Fibroblast of mammary gland (primary cell): ENCODE results near the gene TMEM214.

Source experiments
- DNase-seq: peaks from one replicate; pipeline ENCODE4 v3.0.0-alpha.2; 2010; ENCODE audit warnings: low read depth
- H3K4me3 ChIP-seq: 2 replicates; pipeline ENCODE4 v1.5.1; 2011; ENCODE audit warnings: low read depth, mild to moderate bottlenecking, low read length, moderate library complexity; ENCODE audit not compliant: control insufficient read depth
- CTCF ChIP-seq: conservative IDR thresholded peaks from 2 replicates; pipeline ENCODE4 v1.5.1; 2011; ENCODE audit warnings: low read depth, low read length, inconsistent platforms; ENCODE audit not compliant: control insufficient read depth, insufficient read depth

TMEM214 gene

GRCh38 chr2:27086724-27087593 lies 54.2 kb downstream of the TMEM214 start, which contains the start of gene KHK:
TSS of gene KHK (plus strand) at chr2:27086772. CDS start at chr2:27087260, 488 bp downstream.
- no peak for TF ChIP-seq CTCF
- H3K4me3 ChIP-seq: peak within 1 kb of the TSS; percentile 43
- no peak for DNase-seq

- no peak for DNase-seq
- TF ChIP-seq CTCF: no peak
- no peak overlapping the region for H3K4me3 ChIP-seq
These were observed 55.2 kb downstream of the TMEM214 start for GRCh38 chr2:27087823-27088410.

GRCh38 chr2:27088634-27089033 lies 55.9 kb downstream of the TMEM214 start:
- H3K4me3 ChIP-seq: no peak overlapping the region
- no peak for TF ChIP-seq CTCF
- DNase-seq: no peak

GRCh38 chr2:27089111-27089954 lies 56.6 kb downstream of the TMEM214 start:
- TF ChIP-seq CTCF: no peak
- no peak for DNase-seq
- H3K4me3 ChIP-seq: no peak overlapping the region
